ENCODE results near the gene ATE1.

ATE1 gene

DNA sequence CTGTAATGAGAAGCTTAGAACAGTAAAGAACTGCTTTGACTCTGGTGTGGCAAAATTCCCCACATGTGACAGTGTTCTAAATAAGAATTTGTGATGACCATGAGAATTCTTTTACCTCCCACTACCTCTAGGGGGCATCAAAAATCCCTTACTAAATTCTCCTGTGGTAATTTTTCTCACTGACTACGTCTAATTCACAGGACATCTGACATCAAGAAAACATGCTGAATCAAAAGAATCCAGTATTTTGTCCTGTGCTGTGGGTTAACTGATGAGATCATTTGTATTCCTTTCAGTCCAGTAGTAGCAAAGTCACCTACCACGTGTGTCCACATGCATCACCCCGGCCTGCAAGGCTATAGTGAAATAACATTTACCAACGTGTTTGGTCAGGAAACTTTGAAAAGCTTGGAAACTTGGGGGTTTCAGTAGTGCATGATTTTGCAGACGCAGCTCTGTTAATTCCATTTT, 103.8 kb downstream of the ATE1 start:
- no peak for DNase-seq

DNA sequence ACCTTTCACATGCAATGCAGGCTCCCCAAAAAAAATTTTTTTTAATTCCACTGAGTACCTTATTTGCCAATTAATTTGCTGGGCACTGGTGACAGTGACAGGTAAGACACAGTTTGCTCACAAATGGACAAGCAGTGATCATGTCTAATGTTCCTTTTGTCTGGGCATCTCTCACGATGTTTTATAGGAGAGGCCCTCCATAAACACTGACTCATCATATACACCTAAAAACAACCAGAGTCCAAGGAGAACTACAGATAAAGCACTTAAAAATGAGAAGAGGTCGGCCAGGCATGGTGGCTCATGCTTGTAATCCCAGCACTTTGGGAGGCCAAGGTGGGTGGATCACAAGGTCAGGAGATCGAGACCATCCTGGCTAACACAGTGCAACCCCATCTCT, 105.1 kb downstream of the ATE1 start:
- no peaks in the 10 kb centered on the region for H3K27me3 ChIP-seq (ENCODE audit: insufficient read depth, low read depth, severe bottlenecking)
- TF ChIP-seq, protein P1, sequence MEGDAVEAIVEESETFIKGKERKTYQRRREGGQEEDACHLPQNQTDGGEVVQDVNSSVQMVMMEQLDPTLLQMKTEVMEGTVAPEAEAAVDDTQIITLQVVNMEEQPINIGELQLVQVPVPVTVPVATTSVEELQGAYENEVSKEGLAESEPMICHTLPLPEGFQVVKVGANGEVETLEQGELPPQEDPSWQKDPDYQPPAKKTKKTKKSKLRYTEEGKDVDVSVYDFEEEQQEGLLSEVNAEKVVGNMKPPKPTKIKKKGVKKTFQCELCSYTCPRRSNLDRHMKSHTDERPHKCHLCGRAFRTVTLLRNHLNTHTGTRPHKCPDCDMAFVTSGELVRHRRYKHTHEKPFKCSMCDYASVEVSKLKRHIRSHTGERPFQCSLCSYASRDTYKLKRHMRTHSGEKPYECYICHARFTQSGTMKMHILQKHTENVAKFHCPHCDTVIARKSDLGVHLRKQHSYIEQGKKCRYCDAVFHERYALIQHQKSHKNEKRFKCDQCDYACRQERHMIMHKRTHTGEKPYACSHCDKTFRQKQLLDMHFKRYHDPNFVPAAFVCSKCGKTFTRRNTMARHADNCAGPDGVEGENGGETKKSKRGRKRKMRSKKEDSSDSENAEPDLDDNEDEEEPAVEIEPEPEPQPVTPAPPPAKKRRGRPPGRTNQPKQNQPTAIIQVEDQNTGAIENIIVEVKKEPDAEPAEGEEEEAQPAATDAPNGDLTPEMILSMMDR (IDR thresholded peaks at IDR 0.05; ENCODE audit: low read depth, low read length): no peak
- DNase-seq: no peak
- no peak overlapping the region for H3K27ac ChIP-seq
- no peaks in the 10 kb centered on the region for H3K9me3 ChIP-seq (ENCODE audit: severe bottlenecking)
- peaks cover 3% of the 10 kb centered on the region for H3K36me3 ChIP-seq
- H3K4me3 ChIP-seq (ENCODE audit: low read depth, low read length): no peak overlapping the region

More for the DNA sequence above, 103.8 kb downstream of the ATE1 start:
- Histone ChIP-seq H3K4me3 (ENCODE audit: low read depth, low read length) (no peak overlapping the region), H3K9me3 (ENCODE audit: severe bottlenecking) (no peaks in the 10 kb centered on the region), H3K27ac (no peak overlapping the region), H3K27me3 (ENCODE audit: insufficient read depth, low read depth, severe bottlenecking) (no peaks in the 10 kb centered on the region), H3K36me3 (peaks cover 10% of the 10 kb centered on the region)
- TF ChIP-seq, protein P1 (IDR thresholded peaks at IDR 0.05; ENCODE audit: low read depth, low read length): peak; percentile 46

- TF ChIP-seq, protein P1 (IDR thresholded peaks at IDR 0.05; ENCODE audit: low read depth, low read length): no peak
- H3K27ac ChIP-seq: no peak overlapping the region
- no peaks in the 10 kb centered on the region for H3K9me3 ChIP-seq (ENCODE audit: severe bottlenecking)
- no peak for DNase-seq
- no peaks in the 10 kb centered on the region for H3K27me3 ChIP-seq (ENCODE audit: insufficient read depth, low read depth, severe bottlenecking)
- H3K36me3 ChIP-seq: no peaks in the 10 kb centered on the region; the same call in 1 of the 2 replicates
- no peak overlapping the region for H3K4me3 ChIP-seq (ENCODE audit: low read depth, low read length)
These were observed 105.7 kb downstream of the ATE1 start for GRCh38 chr10:121822180-121822579.

GRCh38 chr10:121819049-121819448, 108.8 kb downstream of the ATE1 start:
- no peak for DNase-seq
- Histone ChIP-seq H3K27me3 (ENCODE audit: insufficient read depth, low read depth, severe bottlenecking) (no peaks in the 10 kb centered on the region), H3K9me3 (ENCODE audit: severe bottlenecking) (no peaks in the 10 kb centered on the region), H3K4me3 (ENCODE audit: low read depth, low read length) (no peak overlapping the region), H3K27ac (no peak overlapping the region), H3K36me3 (no peaks in the 10 kb centered on the region)
- TF ChIP-seq, protein P1 (IDR thresholded peaks at IDR 0.05; ENCODE audit: low read depth, low read length): no peak

DNA sequence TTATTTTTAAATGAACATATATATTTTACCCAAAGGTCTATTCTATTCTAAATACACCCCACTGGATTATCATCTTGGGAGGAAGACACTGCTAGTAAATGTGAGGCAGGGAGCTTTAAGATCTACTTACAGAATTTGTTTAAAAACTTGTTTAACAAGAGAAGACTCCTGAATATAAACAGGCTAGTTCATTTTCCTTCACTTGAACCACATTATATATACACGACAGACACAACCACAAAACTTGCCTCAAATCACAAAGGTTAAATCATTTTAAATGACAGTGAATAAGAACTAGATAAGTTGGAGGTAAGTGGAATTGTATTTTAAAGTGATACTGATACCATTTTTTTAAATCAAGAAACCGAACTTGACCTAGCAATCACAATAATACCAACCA, 109.2 kb downstream of the ATE1 start:
- no peak overlapping the region for H3K4me3 ChIP-seq (ENCODE audit: low read depth, low read length)
- H3K27ac ChIP-seq: no peak overlapping the region
- H3K9me3 ChIP-seq (ENCODE audit: severe bottlenecking): no peaks in the 10 kb centered on the region
- no peaks in the 10 kb centered on the region for H3K36me3 ChIP-seq
- no peaks in the 10 kb centered on the region for H3K27me3 ChIP-seq (ENCODE audit: insufficient read depth, low read depth, severe bottlenecking)
- no peak for DNase-seq
- TF ChIP-seq, protein P1 (IDR thresholded peaks at IDR 0.05; ENCODE audit: low read depth, low read length): no peak

GRCh38 chr10:121816197-121816596, 111.6 kb downstream of the ATE1 start:
- TF ChIP-seq, protein P1 (IDR thresholded peaks at IDR 0.05; ENCODE audit: low read depth, low read length): no peak
- Histone ChIP-seq H3K4me3 (ENCODE audit: low read depth, low read length) (no peak overlapping the region), H3K27ac (no peak overlapping the region), H3K36me3 (no peaks in the 10 kb centered on the region), H3K27me3 (ENCODE audit: insufficient read depth, low read depth, severe bottlenecking) (no peaks in the 10 kb centered on the region), H3K9me3 (ENCODE audit: severe bottlenecking) (no peaks in the 10 kb centered on the region)
- DNase-seq: no peak
